ENCODE results near the gene RPRML. TPM values are rescaled to one million over a fixed set of nuclear protein-coding genes. Genes with fewer than 3 reads are reported as not detected.
"Not testable (repeated sequence)": the region's sequence is repeated elsewhere in the genome, so short reads cannot be mapped to it uniquely, and the experiment has no call there.

RPRML gene
- total RNA-seq (2014; rRNA removed; shearing (Covaris generic)), result 9.1 and 9.9 TPM in 2 replicates

DNA sequence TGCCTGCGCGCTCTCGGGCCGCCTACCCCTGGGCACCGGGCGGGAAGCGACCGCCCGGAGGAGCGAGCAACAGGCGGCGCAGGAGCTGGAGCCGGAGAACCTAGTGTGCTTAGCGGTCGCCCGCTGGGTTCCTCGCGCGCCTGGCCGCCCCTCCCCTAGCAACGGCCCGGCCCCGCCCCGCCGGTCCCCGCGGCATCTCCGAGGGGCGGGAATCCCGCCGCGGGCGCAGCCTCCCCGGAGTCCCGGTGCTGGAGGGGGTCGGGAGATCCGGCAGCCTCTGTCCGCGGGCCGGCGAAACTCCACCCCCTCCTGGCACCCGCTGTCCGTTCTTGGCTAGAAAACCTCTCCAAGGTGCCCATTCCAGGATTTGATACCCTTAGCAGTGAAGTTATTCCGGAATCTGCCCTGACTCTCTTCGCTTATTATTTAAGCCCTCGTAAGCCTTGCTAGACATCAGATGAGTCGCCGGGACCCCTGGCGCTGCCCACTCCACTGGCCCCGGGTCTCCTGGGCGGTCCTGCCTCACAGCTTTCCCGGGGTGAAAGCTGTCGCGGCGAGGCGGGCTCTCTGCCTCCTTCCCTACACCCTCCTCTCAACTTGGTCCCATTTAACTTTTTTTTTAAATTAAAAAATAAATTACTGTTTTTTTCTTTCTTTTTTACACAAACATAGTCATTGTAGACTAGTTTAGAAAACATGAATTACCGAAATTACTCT lies at the start of gene RPRML:
Gene RPRML (minus strand): TSS at position 107 of the 717 bp plus-strand sequence. CDS start 246 bp downstream, outside the sequence.
- H3K9me3 ChIP-seq (replicated peaks), result no peaks in the 10 kb centered on the region
- peak within 1 kb of the TSS; percentile 66 for H3K4me3 ChIP-seq
- no peaks in the 10 kb centered on the region for H3K27me3 ChIP-seq
- DNase-seq, result peak; percentile 80
- H3K36me3 ChIP-seq, result no peaks in the 10 kb centered on the region
- peak within 1 kb of the TSS; percentile 17; the same call in 1 of the 2 replicates for H3K27ac ChIP-seq
- H3K4me1 ChIP-seq, result peaks cover 3% of the 10 kb centered on the region; the same call in 1 of the 2 replicates

DNA sequence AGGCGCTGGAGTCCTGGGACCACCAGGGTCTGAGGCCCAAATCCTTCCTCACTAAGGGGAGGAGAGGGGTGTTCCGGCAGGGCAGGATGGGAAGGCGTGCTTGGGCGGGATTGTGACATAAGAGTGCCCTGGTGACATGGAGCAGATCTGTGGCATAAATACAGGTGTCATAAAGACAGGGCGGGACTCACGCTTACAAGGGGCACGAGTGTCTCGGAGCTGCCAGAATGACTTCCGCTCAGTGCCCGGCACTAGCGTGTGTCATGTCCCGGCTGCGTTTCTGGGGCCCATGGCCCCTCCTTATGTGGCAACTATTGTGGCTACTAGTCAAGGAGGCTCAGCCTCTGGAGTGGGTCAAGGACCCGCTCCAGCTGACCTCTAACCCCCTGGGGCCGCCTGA lies 37.9 kb upstream of the RPRML start:
- H3K4me1 ChIP-seq; H3K4me3 ChIP-seq; H3K27ac ChIP-seq; H3K27me3 ChIP-seq; H3K9me3 ChIP-seq (replicated peaks); DNase-seq; H3K36me3 ChIP-seq: not testable (repeated sequence)

DNA sequence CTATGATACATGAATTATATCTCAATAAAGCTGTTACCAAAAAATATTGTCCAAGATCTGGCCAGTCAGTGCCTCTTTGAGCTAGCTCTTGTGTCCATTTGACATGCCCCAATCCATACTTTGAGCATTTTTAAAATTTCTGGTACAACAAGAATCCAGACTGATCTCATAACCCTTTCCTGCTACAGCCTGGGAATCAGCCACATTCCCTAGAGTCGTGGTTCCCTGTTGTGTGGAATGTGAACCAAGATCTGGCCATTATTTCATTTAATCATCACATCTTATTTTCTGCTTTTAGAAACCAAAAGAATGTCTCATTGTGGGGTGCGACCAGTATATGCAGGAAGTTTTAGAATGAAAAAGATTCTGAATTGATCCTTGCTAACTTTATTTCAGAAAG lies 34.3 kb upstream of the RPRML start:
- no peaks in the 10 kb centered on the region for H3K27me3 ChIP-seq
- H3K4me3 ChIP-seq, result no peak overlapping the region
- DNase-seq, result no peak
- H3K9me3 ChIP-seq (replicated peaks), result no peaks in the 10 kb centered on the region
- H3K27ac ChIP-seq, result no peak overlapping the region
- no peaks in the 10 kb centered on the region for H3K36me3 ChIP-seq
- no peaks in the 10 kb centered on the region for H3K4me1 ChIP-seq

DNA sequence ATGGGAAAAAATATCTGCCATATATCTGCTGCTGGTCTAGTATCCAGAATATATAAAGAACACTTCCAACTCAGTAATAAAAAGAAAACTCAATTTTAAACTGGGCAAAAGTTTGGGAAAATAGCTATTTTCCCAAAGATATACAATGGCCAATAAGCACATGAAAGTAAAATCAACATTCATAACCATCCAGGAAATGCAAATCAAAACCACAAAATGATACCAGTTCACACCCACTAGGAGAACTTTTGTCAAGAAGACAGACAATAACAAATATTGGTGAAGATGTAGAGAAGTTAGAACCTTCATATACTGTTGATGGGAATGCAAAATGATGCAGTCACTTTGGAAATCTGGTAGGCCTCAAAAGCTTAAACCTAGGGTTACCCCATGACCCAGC lies 33.4 kb upstream of the RPRML start:
- H3K9me3 ChIP-seq (replicated peaks), result no peaks in the 10 kb centered on the region
- H3K4me1 ChIP-seq, result no peaks in the 10 kb centered on the region
- H3K36me3 ChIP-seq, result no peaks in the 10 kb centered on the region
- H3K27me3 ChIP-seq, result no peaks in the 10 kb centered on the region
- no peak overlapping the region for H3K4me3 ChIP-seq
- no peak overlapping the region for H3K27ac ChIP-seq
- no peak for DNase-seq

DNA sequence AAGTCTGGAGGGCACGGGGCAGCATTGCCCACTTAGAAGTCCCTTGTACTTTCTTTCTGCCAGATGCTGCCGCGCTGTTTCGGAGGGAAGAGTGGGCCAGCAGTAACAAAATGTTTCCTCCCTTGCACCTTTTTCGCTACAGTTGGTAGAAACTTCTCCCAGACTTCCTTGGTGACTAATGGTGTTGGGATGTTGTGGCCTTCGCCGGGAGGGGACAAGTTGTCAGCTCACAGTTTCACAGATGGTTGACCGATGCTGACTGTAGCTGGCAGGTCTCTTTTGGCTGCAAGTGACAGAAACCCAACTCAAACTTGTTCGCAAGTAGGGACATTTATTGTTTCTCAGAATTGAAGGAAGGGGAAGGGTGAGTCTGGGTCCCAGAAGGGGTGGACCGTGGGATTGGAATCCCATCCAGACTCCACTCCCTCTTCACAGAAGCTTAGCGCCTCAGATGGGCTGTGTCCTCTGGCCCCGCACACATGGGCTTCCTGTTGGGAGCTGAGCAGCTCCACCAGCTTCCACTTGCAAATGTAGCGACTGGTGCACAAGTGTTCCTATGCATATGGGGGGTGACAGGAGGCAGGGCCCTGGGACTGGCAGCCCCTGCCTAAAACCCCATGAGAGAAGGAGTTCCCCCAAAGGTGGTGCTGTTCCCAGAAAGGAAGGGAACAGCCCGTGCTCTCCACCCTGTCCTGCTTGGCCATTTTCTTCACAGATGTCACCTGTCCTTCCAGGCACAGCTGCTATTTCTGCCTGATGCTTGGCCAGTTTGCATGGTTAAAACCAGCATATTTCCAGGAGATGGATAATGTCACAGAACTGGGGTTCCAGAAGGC lies 30.9 kb upstream of the RPRML start:
- H3K36me3 ChIP-seq, result no peaks in the 10 kb centered on the region
- H3K4me1 ChIP-seq, result no peaks in the 10 kb centered on the region
- no peaks in the 10 kb centered on the region for H3K9me3 ChIP-seq (replicated peaks)
- H3K4me3 ChIP-seq, result no peak overlapping the region
- no peak overlapping the region for H3K27ac ChIP-seq
- no peak for DNase-seq
- H3K27me3 ChIP-seq, result no peaks in the 10 kb centered on the region

DNA sequence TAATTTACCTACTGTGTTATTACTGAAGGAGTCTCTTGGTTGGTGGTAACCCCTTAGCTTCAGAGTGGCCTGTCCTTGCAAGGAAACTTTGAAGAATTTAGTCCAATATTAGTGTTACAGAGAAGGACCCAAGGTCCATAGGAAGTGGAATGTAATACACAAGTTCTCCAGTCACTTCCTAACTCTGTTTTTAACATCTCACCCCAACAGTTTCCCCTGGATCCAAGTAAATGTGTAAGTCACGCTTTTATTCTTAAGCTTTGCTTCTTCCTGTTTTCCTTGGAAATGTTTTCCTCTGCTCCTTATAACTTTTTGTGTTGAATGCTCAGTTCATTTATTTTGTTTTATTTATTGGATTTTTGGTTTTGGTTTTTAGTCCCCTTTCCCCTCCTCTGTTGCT lies 25.9 kb upstream of the RPRML start:
- Histone ChIP-seq H3K4me3 (peak overlapping the region; percentile 16; the same call in 1 of the 2 replicates), H3K27me3 (no peaks in the 10 kb centered on the region), H3K4me1 (0 out of 2 replicates have a peak, but pooled peaks cover 2% of the 10 kb centered on the region), H3K9me3 (replicated peaks) (no peaks in the 10 kb centered on the region), H3K36me3 (no peaks in the 10 kb centered on the region), H3K27ac (no peak overlapping the region)
- no peak for DNase-seq

DNA sequence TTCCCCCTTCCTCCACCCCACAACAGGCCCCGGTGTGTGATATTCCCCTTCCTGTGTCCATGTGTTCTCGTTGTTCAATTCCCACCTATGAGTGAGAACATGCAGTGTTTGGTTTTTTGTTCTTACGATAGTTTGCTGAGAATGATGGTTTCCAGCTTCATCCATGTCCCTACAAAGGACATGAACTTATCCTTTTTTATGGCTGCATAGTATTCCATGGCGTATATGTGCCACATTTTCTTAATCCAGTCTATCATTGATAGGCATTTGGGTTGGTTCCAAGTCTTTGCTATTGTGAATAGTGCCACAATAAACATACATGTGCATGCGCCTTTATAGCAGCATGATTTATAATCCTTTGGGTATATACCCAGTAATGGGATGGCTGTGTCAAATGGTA lies 24.8 kb upstream of the RPRML start:
- not testable (repeated sequence) for H3K9me3 ChIP-seq (replicated peaks); H3K36me3 ChIP-seq; H3K27me3 ChIP-seq; H3K27ac ChIP-seq; H3K4me3 ChIP-seq; H3K4me1 ChIP-seq; DNase-seq

DNA sequence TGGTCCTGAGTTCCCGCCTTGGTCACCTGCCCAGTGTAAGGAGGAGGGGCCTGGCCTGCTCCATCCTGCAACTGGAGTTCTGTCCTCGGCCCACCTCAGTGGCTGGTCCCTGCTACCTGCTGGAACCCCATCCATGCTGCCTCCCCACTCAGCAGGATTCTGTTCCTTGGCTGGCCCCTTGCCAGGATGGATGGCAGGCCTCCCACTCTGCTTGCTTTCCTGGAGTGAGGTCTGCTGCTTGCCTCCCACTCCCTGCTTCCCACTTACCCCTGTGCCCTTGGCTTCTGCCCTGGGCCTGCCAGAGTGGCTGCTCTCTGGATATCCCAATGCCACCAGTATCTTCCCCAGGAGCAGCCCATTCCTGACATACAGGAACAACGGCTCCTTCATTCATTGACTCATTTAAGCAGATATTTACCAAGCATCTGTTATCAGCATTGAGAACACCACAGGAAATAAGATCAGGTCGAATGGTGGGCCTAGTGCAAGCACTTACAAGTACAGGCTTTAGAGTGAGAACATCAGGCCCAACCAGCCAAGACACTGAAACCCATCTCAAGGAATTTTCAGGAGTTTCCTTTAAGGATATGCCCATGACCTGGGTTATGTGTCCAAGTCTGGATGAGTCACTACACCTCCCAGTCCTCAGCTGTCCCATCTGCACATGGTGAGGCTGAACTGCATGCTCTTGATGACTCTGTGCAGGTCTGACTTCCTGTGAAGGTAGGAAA lies 17.0 kb upstream of the RPRML start:
- DNase-seq, result no peak
- no peak overlapping the region for H3K27ac ChIP-seq

DNA sequence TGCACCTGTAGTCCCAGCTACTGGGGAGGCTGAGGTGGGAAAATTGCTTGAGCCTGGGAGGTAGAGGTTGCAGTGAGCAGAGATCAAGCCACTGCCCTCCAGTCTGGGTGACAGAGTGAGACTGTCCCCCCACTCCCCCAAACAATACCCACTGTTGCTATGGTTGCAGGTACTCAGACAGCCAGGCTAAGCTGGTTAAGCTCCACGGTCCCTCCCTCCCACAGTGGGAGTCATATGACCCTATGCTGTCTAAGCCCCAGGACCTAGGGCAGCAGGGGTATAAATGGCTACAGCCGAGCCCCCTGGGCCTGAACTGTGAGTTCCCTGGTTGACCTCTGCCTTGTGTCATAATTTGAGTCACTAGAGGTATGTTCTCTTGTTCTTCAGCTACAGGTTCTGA lies 15.9 kb upstream of the RPRML start:
- Histone ChIP-seq H3K27ac (no peak overlapping the region), H3K27me3 (no peaks in the 10 kb centered on the region), H3K4me1 (peaks cover 13% of the 10 kb centered on the region), H3K4me3 (no peak overlapping the region), H3K9me3 (replicated peaks) (no peaks in the 10 kb centered on the region), H3K36me3 (no peaks in the 10 kb centered on the region)
- no peak for DNase-seq

More for the DNA sequence above, 17.0 kb upstream of the RPRML start:
- Histone ChIP-seq H3K4me1 (peaks cover 13% of the 10 kb centered on the region), H3K4me3 (no peak overlapping the region), H3K27me3 (no peaks in the 10 kb centered on the region), H3K9me3 (replicated peaks) (no peaks in the 10 kb centered on the region), H3K36me3 (no peaks in the 10 kb centered on the region)

DNA sequence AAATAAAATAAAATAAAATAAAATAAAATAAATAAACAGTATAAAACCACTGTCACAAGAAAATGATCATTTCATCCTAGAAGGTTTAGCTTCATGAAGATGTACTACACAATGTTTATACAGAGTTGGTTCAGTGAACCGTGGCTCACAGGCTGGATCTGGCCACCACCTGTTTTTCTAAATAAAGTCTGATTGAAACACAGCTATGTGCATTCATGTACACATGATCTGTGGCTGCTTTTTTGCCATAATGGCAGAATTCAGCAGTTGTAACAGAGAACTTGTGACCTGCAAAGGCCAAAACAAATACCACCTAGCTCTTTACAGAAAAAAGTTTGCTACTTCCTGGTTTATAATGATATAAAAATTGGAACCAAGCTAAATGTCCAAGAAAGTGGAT lies 12.6 kb upstream of the RPRML start:
- Histone ChIP-seq H3K27ac (no peak overlapping the region), H3K4me3 (no peak overlapping the region), H3K4me1 (peaks cover 13% of the 10 kb centered on the region), H3K27me3 (no peaks in the 10 kb centered on the region), H3K36me3 (no peaks in the 10 kb centered on the region), H3K9me3 (replicated peaks) (no peaks in the 10 kb centered on the region)
- peak; percentile 31 to 62 for DNase-seq

DNA sequence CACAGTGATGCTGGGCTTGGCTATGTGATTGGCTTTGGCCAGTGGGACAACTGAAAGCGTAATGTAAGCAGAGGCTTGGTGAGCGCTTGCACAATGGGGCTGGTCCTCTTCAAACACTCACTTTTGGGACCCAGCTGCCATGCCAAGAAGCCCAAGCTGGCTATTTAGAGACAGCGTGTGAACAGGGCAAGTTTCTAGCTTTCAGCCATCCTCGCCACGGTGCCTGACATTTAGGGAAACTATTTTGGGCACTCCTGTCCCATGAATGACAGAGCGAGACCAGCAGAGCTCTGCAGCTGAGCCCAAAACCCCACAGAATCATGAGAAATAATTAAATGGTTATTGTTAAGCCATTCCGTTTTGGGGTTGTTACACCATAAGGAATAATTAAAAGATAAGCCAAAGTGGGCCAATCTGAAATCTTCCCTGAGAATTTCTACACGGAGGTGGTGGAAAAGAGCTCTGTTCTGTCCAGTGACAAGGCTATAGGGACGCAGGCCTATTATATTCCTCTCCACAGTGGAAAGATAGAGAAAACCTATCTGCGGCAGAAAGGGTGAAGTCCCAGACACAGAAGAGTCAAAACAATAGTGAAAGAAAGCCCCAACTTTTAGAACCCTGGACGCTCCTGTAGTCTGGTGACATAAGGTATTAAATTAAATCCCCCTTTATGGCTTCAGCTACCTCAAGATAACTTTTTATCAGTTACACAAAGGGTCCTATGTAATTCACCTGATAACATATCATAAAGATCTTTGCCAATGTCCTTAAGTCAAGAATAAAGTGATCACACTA lies 10.8 kb upstream of the RPRML start:
- Histone ChIP-seq H3K27ac (no peak overlapping the region), H3K27me3 (no peaks in the 10 kb centered on the region), H3K4me3 (no peak overlapping the region), H3K4me1 (peaks cover 13% of the 10 kb centered on the region), H3K36me3 (no peaks in the 10 kb centered on the region), H3K9me3 (replicated peaks) (no peaks in the 10 kb centered on the region)
- no peak for DNase-seq

DNA sequence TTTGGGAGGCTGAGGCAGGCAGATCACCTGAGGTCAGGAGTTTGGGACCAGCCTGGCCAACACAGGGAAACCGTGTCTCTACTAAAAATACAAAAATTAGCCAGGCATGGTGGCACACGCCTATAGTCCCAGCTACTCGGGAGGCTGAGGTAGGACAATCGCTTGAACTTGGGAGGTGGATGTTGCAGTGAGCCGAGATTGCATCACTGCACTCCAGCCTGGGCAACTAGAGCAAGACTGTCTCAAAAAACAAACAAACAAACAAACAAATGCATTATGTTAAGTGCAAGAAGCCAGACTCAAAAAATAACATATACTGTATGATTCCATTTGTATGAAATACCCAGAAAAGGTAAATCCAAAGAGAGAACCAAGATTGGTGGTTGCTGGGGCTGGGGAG lies 8.9 kb upstream of the RPRML start:
- H3K4me1 ChIP-seq, result peaks cover 13% of the 10 kb centered on the region
- DNase-seq; H3K36me3 ChIP-seq; H3K27me3 ChIP-seq; H3K9me3 ChIP-seq (replicated peaks); H3K4me3 ChIP-seq; H3K27ac ChIP-seq: not testable (repeated sequence)

DNA sequence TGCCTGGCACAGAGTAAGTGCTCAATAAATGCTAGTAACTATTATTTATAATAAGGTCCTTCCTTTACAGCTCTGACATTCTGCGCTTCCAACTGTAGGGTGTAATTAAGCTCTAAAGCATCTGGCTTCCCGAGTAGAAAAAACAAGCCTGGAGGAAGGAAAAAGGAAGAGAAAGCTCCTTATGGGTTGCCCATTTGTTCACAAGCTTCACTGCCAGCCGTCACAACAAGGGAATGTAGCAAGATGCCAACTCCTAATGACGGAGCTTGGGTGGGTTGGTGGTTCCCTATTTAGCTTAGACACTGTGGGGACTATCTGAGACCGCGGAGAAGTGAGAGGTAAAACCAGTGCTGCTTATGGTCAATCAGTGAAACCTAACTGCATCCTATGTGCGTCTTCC lies 7.3 kb upstream of the RPRML start:
- no peak overlapping the region for H3K4me3 ChIP-seq
- H3K9me3 ChIP-seq (replicated peaks), result no peaks in the 10 kb centered on the region
- no peak overlapping the region for H3K27ac ChIP-seq
- H3K4me1 ChIP-seq, result peaks cover 1% of the 10 kb centered on the region; the same call in 1 of the 2 replicates
- DNase-seq, result no peak
- no peaks in the 10 kb centered on the region for H3K36me3 ChIP-seq
- no peaks in the 10 kb centered on the region for H3K27me3 ChIP-seq

DNA sequence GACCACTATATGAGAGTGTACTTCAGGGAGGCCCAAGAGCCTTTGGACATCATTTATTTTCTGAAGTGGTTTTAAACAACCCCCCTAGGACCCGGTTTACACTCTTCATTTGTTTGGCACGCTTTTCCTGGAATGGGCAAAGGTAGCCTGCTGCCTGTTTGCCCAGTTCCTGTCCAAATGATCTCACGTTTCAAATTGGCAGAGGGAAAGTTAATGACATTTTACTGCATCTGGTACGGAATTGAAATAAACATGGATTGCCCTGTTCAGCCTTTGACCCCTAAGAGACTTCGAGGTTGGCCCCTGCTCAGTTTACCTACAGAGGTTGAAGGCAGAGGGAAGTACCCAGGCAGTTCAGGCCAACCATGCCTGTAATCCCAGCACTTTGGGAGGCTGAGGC lies 5.8 kb upstream of the RPRML start:
- H3K27me3 ChIP-seq, result no peaks in the 10 kb centered on the region
- H3K4me3 ChIP-seq, result no peak overlapping the region
- no peaks in the 10 kb centered on the region for H3K4me1 ChIP-seq
- H3K27ac ChIP-seq, result no peak overlapping the region
- DNase-seq, result no peak
- H3K9me3 ChIP-seq (replicated peaks), result no peaks in the 10 kb centered on the region
- H3K36me3 ChIP-seq, result no peaks in the 10 kb centered on the region

Measured in SJCRH30 (cell line).